ENCODE results near the gene AMMECR1.

DNA sequence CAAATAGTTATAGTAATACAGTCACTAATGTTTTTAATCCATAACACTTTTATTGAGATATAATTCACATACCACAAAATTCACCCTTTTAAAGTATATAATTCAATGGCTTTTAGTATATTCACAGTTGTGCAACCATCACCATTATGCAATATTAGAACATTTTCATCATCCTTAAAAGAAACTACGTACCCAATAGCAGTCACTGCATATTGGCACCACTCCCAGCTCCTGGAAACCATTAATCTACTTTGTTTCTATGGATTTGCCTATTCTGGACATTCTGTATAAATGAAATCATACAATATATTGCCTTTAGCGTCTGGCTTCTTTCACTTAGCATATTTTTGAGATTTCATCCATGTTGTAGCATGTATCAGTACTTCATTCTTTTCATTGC, 99.3 kb downstream of the AMMECR1 start:
- TF ChIP-seq, protein P1, sequence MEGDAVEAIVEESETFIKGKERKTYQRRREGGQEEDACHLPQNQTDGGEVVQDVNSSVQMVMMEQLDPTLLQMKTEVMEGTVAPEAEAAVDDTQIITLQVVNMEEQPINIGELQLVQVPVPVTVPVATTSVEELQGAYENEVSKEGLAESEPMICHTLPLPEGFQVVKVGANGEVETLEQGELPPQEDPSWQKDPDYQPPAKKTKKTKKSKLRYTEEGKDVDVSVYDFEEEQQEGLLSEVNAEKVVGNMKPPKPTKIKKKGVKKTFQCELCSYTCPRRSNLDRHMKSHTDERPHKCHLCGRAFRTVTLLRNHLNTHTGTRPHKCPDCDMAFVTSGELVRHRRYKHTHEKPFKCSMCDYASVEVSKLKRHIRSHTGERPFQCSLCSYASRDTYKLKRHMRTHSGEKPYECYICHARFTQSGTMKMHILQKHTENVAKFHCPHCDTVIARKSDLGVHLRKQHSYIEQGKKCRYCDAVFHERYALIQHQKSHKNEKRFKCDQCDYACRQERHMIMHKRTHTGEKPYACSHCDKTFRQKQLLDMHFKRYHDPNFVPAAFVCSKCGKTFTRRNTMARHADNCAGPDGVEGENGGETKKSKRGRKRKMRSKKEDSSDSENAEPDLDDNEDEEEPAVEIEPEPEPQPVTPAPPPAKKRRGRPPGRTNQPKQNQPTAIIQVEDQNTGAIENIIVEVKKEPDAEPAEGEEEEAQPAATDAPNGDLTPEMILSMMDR (conservative IDR thresholded peaks at IDR 0.05 in 1 of 2, IDR thresholded peaks at IDR 0.05 in 1 of 2; ENCODE audit: extremely low read depth in 1 of 2, insufficient read depth in 1 of 2, low read depth in 1 of 2, low read length in 2 of 2), result no peak
- no peak for TF ChIP-seq EZH2 (IDR thresholded peaks at IDR 0.05; ENCODE audit: borderline replicate concordance, low read length)
